Mucosa of gallbladder (tissue), 1 donor: ENCODE results near the gene MAP1LC3A. TPM values are rescaled to one million over a fixed set of nuclear protein-coding genes. Genes with fewer than 3 reads are reported as not detected.

ENCODE experiments used
- DNase-seq: peaks from one replicate; pipeline ENCODE4 v3.0.0-alpha.2; 2020; ENCODE audit warnings: low spot score
- total RNA-seq: library from RNA; stranded (reverse); gene quantifications from one replicate; pipeline ENCODE4 v1.2.1, GENCODE V29; 2021
- donor health status: DM: no; HTN: no; CAD: no.

Gene MAP1LC3A
- total RNA-seq, 1 donor from 2014 or later, result 94.4 TPM

GRCh38 chr20:34549291-34549928 is 9.1 kb upstream of the MAP1LC3A start:
- no peak for DNase-seq

DNA sequence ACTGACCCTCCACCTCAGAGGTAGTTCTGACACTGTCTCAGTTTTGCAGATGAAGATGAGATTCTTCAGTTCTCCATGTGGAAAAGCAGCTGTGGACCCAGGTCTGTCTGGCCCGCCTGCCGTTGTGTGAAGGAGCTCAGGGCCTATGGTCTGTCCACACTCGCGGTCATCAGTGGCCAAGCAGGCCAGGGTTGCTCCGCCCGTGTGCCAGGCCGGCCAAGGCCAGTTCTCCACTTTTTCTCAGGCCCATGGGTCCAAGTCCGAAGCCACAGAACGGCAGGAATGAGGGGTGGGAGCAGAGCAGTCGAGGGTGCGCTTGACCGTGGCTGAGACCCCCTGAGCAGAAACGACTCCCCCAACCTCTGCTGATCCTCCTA is 8.6 kb upstream of the MAP1LC3A start:
- DNase-seq, result no peak

DNA sequence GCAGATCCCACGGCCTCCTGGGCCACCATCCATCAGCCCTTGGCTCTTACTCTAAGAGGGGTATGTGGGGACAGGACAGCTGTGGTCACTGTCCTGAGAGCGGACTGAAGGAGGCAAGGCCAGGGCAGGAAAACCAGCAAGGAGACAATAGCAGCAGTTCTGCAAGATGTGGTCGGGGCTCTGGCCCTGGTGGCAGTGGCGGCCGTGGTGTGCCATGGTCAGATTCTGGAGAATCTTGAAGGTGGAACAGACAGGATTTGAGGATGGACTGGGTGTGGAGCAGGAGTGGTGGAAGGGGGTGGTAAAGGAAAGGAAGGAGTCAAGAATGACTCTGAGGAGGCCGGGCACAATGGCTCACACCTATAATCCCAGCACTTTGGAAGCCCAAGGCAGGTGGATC is 5.9 kb upstream of the MAP1LC3A start:
- DNase-seq, result no peak

GRCh38 chr20:34553366-34553867 is 5.1 kb upstream of the MAP1LC3A start:
- DNase-seq, result no peak

DNA sequence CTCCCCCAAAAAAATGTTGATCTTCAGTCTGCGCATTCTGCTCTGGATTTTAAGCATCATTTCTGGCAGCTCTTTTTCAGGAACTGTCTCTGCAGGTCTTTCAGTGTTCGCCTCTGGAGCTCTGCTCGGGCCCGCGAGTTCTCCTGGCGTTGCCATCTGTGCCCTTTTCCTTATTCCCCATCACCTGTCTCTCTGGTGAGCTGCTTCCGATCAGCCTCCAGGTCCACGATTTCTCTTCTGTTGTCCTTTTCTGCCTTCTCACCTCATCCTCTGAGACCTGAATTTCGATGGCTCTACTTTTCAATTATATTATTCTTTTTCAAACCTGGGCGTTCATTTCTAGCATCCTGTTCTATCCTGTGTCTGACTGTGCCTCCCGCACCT is 590 bp upstream of the MAP1LC3A start:
- DNase-seq, result no peak

DNA sequence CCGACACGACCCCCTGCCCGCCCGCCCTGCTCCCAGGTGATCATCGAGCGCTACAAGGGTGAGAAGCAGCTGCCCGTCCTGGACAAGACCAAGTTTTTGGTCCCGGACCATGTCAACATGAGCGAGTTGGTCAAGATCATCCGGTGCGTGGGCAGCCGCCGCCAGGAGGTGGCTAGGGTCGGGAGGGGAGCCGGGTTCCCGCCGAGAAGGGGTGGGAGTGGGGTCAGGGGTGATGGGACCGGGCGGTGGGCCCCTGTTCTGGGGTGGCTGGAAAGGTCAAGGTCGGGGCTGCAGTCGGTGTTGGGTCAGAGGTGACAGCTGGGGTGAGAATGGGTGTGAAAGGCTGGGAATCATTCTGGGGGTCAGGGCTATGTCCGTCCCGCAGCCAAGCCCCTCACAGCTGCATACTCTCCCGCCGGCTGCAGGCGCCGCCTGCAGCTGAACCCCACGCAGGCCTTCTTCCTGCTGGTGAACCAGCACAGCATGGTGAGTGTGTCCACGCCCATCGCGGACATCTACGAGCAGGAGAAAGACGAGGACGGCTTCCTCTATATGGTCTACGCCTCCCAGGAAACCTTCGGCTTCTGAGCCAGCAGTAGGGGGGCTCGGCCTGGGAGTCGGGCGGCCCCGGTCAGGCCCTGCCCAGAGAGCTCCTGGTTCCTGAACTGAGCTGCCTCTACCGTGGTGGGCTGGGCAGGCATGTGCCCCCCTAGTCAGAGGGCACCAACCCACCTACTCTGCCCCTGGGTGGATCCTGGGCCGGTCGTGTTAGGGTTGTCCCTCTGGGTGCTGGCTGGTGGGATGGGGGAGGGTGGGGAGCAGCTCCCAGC is 1.0 kb downstream of the MAP1LC3A start:
- DNase-seq, result no peak

DNA sequence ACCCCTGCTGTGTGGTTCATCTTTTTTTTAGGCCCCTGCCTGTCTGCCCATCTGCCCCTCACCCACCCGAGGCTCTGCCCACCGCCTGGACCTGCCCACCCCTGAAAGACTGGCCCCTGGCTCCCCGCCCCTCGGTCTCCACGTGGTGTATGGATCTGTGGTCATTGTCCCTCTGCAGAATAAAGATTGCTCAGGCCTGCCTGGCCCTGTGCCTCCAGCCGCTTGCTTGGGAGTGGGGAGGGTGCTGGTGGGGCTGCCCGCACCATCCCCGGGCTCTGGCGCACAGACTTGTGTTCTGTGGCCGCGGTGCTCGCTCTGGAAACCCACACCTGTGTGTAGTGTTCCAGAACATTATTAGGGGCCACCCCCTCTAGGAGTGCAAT is 1.6 kb downstream of the MAP1LC3A start:
- DNase-seq, result no peak

GRCh38 chr20:34560614-34561013 is 2.1 kb downstream of the MAP1LC3A start:
- no peak for DNase-seq

- DNase-seq, result no peak
These were observed 3.1 kb downstream of the MAP1LC3A start for GRCh38 chr20:34561661-34562060.

DNA sequence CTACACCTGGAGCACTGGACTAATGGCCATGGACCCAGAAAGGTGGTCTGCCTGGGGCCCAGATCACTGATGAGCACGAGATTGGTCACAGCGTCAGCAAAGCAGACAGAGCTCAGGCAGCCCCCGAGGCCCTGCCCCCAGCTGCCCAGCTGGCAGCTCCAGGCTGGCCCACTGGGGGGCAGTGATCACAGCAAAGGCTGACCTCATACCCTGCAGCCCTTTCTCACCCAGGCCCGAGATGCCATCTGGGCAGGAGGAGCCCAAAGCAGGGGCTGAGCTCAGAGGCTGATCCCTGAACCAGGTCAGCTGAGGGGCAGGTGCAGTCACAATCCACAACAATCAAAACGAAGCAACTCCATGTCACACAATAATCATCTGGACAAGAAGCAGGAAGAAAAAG is 4.1 kb downstream of the MAP1LC3A start:
- DNase-seq, result no peak

DNA sequence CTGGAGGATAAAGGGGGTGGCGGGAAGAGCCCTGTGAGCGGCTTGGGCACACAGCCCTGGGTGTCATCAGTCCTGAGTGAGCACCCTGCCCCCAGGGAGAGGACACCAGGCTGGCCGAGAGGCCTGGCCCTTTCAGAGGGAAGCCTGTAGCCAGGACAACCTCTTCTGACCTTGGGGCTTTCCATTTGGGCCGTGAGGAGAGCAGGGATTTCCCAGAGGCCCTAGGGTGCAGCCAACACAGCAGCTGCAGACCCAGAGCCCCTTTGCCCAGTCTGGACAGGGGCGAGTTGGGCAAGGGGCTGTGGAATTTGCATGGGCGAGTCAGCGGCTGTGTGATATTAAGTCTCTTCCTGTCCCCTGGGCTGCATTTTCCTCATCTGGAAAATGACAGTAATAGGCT is 6.3 kb downstream of the MAP1LC3A start:
- DNase-seq, result no peak

- DNase-seq, result no peak
These were observed 8.7 kb downstream of the MAP1LC3A start for GRCh38 chr20:34566978-34567891.

DNA sequence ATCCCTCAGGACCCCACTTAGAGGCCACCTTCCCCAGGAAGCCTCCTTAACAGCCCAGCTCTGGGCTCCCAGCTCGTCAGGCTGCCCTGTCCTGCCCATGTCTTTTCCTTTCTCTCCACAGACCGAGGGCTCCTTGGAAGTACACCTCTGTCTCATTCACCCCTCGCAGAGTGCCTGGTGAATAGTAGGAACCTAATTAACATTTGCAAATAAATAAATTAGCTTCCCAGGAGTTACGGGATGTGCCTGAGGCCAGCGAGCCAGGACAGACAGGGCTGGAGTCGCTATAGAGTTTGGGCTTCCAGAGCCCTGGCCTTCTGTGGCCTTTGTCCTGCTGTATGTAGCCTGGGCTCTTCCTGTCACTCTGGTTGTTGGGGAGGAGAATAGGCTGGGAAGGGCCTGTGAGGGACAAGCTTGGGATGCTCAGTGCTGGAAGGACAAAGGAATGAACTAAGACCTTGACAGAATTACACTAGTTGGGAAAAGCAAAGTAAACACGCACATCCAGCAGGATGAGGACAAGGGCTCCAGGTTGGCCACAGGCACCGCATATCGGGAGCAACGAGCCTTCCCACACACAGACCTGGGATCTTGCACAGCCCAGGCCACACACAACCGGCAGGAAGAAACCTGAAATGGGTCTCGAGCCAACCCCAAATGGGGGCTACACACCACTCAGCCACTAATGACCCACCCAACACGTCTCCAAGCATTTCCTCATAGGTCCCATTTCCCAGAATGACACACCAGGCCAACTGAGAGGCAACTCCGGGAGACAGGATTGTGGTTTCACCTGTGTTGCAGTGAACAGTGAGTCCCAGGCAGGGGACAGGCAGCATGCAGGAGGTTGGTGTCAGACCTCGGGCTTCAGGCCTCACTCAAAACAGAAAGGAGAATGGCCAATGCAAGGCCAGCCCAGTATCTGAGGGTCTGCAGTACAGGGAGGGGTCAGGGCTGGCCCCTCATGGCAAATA is 9.7 kb downstream of the MAP1LC3A start:
- no peak for DNase-seq

- DNase-seq, result no peak
These were observed 11.1 kb downstream of the MAP1LC3A start for GRCh38 chr20:34569598-34569997.

GRCh38 chr20:34570859-34571306 is 12.4 kb downstream of the MAP1LC3A start:
- DNase-seq, result no peak

GRCh38 chr20:34571753-34572152 is 13.2 kb downstream of the MAP1LC3A start:
- DNase-seq, result no peak

DNA sequence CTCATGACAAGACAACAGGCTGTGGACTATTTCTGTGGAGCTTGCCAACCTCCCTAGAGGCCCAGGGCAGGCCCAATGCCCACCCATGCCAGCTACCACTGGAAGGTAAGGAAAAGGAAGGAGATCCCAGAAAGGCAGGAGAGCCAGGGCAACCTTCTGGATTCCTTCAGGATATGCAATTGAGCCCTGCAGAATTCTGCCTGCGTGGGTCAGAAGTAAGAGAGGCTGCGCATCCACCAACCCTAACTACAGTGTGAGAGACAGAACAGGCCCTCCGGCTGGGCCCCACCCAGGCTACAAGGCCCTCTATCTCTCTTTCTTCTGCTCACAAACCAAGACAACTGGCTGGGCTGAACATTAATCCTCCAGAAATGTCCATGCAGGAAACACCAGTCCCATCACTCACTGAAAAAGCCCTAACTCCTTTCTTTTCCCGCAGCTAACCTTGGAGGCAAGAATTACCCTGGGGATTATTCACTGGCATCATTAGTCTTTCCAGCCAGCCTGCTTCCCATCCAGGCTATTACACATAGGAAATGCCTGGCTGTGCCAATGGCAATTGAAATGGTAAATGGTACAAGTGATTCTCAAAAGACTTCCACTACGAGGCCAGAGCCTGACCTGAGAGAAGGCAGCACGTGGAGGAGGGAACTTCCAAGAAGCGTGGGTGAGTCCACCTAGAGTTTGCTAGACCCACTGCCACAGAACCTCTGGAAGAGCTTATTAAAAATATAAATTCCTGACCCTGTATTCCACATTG is 15.2 kb downstream of the MAP1LC3A start:
- DNase-seq, result no peak

DNA sequence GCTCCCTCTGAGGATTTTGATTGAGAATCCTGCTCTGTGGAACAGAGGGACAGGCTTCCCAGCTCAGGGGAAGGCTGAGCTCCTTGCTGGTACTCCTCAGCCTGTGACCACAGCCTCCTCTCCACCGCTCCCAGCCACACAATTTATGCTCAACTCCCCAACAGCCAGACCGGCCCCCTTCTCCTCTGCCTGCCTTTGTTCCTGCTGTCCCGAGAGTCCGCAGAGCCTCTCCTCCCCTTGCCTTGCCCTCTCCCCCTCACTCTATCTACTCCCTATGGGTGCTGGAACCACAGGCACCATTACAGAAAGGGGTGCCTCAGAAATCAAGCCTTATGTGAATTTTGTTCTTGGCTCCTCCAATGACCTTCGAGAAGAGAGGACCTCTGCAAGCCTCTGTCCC is 15.9 kb downstream of the MAP1LC3A start:
- no peak for DNase-seq

DNA sequence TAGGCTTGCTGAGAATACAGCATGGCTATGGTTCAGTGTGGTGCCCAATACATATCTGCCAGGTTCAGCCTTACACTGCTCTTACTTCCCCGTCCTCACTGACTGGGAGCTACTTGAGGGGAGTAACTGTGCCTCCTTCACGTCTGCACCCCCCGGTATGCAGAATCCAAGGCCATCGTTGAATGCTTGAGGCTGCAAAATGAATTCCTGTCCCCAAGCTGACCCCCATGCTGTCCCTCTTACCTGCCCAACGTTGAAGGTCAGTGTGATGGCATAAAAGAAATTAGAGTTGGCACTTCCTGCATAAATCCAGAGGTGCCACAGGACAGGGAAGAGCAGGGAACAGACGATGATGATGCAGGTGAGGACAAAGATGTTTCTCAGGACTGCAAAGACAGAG is 16.3 kb downstream of the MAP1LC3A start:
- no peak for DNase-seq

DNA sequence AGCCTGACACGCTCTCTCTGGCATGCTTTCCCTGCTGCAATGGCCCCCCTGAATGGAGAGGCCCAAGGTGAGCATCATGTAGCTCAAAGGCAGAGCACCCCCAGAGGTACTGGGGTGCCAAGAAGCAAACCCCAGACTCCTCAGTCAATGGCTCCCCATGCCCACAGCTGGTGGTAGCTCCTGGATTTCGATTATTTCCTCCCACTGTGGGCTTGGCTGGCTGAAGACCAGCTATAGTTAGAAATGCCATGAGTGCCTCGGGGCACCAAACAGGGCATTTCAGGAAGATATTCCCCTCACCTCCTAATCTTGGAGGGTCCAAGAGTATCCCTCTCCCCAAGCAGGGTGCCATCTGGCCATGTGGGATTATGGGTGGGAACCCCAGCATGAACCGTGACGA is 16.8 kb downstream of the MAP1LC3A start:
- no peak for DNase-seq
